Measurements from ENCODE around the gene SYPL1. TPM values are rescaled to one million over a fixed set of nuclear protein-coding genes. Genes with fewer than 3 reads are reported as not detected.

Gene SYPL1
- total RNA-seq, 6 donors from 2014 or later = 24.1 to 100.0 (median 71.7) TPM

- no peak overlapping the region for H3K27ac ChIP-seq
- TF ChIP-seq EP300 (IDR thresholded peaks at IDR 0.05) (no peak), POLR2AphosphoS5 (IDR thresholded peaks at IDR 0.05) (no peak)
- peaks cover 0 to 5% (median 0%) of the 10 kb centered on the region in 4 donors for H3K4me1 ChIP-seq
- H3K9me3 ChIP-seq = no peaks in the 10 kb centered on the region
- no peak for ATAC-seq (ENCODE audit: low FRiP score in 2 of 2)
- no peak overlapping the region for H3K4me3 ChIP-seq
- H3K27me3 ChIP-seq = no peaks in the 10 kb centered on the region
- no peak for DNase-seq
- peaks cover 0 to 16% (median 5%) of the 10 kb centered on the region in 4 donors for H3K36me3 ChIP-seq
These were observed 27.1 kb downstream of the SYPL1 start for GRCh38 chr7:106085015-106085414.

- no peak for ATAC-seq (ENCODE audit: low FRiP score in 2 of 2)
- no peak overlapping the region for H3K27ac ChIP-seq
- H3K36me3 ChIP-seq = peaks cover 0 to 4% (median 2%) of the 10 kb centered on the region in 4 donors
- H3K9me3 ChIP-seq = no peaks in the 10 kb centered on the region
- peaks cover 0 to 5% (median 0%) of the 10 kb centered on the region in 4 donors for H3K4me1 ChIP-seq
- no peaks in the 10 kb centered on the region for H3K27me3 ChIP-seq
- 82% methylated on average over 3 of the region's 3 CpGs for WGBS, 2 donors
- TF ChIP-seq EP300 (IDR thresholded peaks at IDR 0.05) (no peak), POLR2A (IDR thresholded peaks at IDR 0.05) (no peak), POLR2AphosphoS5 (IDR thresholded peaks at IDR 0.05) (no peak), CTCF (IDR thresholded peaks at IDR 0.05) (no peak)
- DNase-seq = no peak
- no peak overlapping the region for H3K4me3 ChIP-seq
These were observed 28.4 kb downstream of the SYPL1 start for GRCh38 chr7:106083717-106084116.

GRCh38 chr7:106082087-106082854, 29.8 kb downstream of the SYPL1 start:
- no peaks in the 10 kb centered on the region for H3K9me3 ChIP-seq
- no peaks in the 10 kb centered on the region for H3K27me3 ChIP-seq
- no peaks in the 10 kb centered on the region for H3K36me3 ChIP-seq
- H3K27ac ChIP-seq = no peak overlapping the region
- peaks cover 0 to 5% (median 0%) of the 10 kb centered on the region in 4 donors for H3K4me1 ChIP-seq
- 63 to 67% methylated on average over 18 of the region's 18 CpGs for WGBS, 2 donors
- TF ChIP-seq CTCF (IDR thresholded peaks at IDR 0.05) = no peak
- no peak for TF ChIP-seq POLR2A (IDR thresholded peaks at IDR 0.05)
- TF ChIP-seq POLR2AphosphoS5 (IDR thresholded peaks at IDR 0.05) = no peak
- TF ChIP-seq EP300 (IDR thresholded peaks at IDR 0.05) = no peak
- peak overlapping the region in 2 of 4 donors; percentile 11 to 13 for H3K4me3 ChIP-seq
- DNase-seq = peak in 1 of 2 donors; percentile 69
- no peak for ATAC-seq (ENCODE audit: low FRiP score in 2 of 2)

GRCh38 chr7:106080300-106080987, 31.7 kb downstream of the SYPL1 start:
- Histone ChIP-seq H3K27me3 (no peaks in the 10 kb centered on the region), H3K27ac (no peak overlapping the region), H3K4me1 (peaks cover 0 to 5% (median 0%) of the 10 kb centered on the region in 4 donors), H3K9me3 (no peaks in the 10 kb centered on the region), H3K36me3 (no peaks in the 10 kb centered on the region), H3K4me3 (no peak overlapping the region)
- DNase-seq = no peak
- ATAC-seq (ENCODE audit: low FRiP score in 2 of 2) = no peak
- 86 to 91% methylated on average over 5 to 6 of the region's 6 CpGs for WGBS, 2 donors
- TF ChIP-seq CTCF (IDR thresholded peaks at IDR 0.05) = no peak
- no peak for TF ChIP-seq EP300 (IDR thresholded peaks at IDR 0.05)
- TF ChIP-seq POLR2AphosphoS5 (IDR thresholded peaks at IDR 0.05) = no peak
- no peak for TF ChIP-seq POLR2A (IDR thresholded peaks at IDR 0.05)

- TF ChIP-seq POLR2A (IDR thresholded peaks at IDR 0.05) = no peak
- no peak for TF ChIP-seq POLR2AphosphoS5 (IDR thresholded peaks at IDR 0.05)
- no peak for TF ChIP-seq EP300 (IDR thresholded peaks at IDR 0.05)
- TF ChIP-seq CTCF (IDR thresholded peaks at IDR 0.05) = no peak
- DNase-seq = no peak
These were observed 35.6 kb downstream of the SYPL1 start for GRCh38 chr7:106076537-106076936.

More at GRCh38 chr7:106076537-106076936, 35.6 kb downstream of the SYPL1 start:
- no peak for ATAC-seq (ENCODE audit: low FRiP score in 2 of 2)
- Histone ChIP-seq H3K9me3 (no peaks in the 10 kb centered on the region), H3K27me3 (no peaks in the 10 kb centered on the region), H3K4me3 (no peak overlapping the region), H3K27ac (no peak overlapping the region), H3K4me1 (peaks cover 17 to 23% (median 19%) of the 10 kb centered on the region in 4 donors), H3K36me3 (no peaks in the 10 kb centered on the region)
- WGBS, 2 donors = 69 to 83% methylated on average over 2 of the region's 2 CpGs

All from upper lobe of left lung (tissue), 6 donors.